HG03432 (cell line): ENCODE measurements around the gene SCGB1D2.
"Not testable (repeated sequence)": the region's sequence is repeated elsewhere in the genome, so short reads cannot be mapped to it uniquely, and the experiment has no call there.

Source experiments
- ATAC-seq: cut with Tn5 transposase; IDR thresholded peaks from one replicate; pipeline ENCODE4 v1.9.1; 2021; ENCODE audit warnings: mild to moderate bottlenecking, moderate library complexity; ENCODE audit not compliant: unreplicated experiment

Gene SCGB1D2, protein sequence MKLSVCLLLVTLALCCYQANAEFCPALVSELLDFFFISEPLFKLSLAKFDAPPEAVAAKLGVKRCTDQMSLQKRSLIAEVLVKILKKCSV

DNA sequence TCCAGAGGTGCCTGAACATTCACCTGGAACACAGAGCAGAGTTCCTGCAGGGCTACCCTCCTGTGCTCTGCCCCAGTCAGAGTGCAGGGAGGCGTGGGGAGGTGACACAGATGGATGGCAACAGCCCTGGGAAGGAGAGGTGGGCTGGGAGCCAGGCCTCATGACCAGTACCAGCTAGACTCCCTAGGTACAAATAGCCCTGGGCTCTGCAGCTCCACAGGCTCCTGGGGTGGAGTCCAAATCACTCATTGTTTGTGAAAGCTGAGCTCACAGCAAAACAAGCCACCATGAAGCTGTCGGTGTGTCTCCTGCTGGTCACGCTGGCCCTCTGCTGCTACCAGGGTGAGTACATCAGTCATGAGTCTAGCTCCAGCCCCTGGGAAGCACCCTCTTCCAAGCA lies at the start of gene SCGB1D2:
Gene SCGB1D2 (plus strand): TSS at position 219 of the 400 bp plus-strand sequence. CDS start 69 bp downstream, at position 288.
- no peak for ATAC-seq

DNA sequence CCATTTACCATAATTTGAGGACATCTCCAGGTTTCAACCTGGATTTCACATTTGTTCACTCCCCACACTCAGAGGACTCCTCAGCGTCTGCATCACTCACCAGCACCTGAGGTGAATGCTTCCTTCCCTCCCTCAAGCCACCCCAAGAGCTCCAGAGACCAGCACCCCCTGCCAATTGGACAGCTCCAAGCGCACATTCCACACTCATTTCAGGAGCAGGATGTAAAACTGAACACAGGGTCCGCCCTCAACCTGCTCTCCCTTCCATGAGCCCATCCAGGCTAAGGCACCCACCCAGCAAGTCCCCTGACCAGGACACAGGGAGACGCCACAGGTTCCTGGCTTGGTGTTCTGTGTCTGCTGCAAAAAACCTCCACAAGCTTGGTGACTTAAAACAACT lies 48.1 kb upstream of the SCGB1D2 start:
- ATAC-seq: no peak

DNA sequence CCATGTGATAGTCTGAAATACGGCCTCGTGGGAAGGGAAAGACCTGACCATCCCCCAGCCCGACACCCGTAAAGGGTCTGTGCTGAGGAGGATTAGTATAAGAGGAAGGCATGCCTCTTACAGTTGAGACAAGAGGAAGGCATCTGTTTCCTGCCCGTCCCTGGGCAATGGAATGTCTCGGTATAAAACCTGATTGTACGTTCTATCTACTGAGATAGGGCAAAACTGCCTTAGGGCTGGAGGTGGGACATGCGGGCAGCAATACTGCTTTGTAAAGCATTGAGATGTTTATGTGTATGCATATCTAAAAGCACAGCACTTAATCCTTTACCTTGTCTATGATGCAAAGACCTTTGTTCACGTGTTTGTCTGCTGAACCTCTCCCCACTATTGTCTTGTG lies 47.0 kb upstream of the SCGB1D2 start:
- ATAC-seq: not testable (repeated sequence)

DNA sequence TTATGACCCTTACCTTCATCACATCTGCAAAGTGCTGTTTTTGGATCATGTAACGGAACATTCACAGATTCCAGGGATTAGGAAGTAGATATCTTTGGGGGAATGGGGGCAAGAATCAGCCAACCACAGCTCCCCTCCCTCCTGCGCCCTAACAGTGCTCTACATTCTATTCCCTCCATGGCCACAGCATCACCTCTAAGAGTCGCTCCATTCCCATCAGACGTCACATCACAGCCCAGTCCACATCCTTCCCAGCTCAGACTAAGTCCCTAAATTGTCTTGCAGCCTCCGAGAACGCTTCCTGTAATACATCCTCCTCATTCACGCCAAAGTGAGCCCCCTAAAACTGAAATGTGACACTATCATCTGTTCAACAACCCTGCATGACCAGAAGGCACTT lies 46.1 kb upstream of the SCGB1D2 start:
- ATAC-seq: no peak

DNA sequence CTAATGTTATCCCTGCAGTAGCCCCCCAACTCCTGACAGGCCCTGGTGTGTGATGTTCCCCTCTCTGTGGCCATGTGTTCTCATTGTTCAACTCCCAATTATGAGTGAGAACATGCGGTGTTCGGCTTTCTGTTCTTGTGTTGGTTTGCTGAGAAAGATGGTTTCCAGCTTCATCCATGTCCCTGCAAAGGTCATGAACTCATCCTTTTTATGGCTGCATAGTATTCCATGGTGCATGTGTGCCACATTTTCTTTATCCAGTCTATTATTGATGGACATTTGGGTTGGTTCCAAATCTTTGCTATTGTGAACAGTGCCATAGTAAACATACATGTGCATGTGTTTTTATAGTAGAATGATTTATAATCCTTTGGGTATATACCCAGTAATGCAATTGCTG lies 44.6 kb upstream of the SCGB1D2 start:
- ATAC-seq: not testable (repeated sequence)

DNA sequence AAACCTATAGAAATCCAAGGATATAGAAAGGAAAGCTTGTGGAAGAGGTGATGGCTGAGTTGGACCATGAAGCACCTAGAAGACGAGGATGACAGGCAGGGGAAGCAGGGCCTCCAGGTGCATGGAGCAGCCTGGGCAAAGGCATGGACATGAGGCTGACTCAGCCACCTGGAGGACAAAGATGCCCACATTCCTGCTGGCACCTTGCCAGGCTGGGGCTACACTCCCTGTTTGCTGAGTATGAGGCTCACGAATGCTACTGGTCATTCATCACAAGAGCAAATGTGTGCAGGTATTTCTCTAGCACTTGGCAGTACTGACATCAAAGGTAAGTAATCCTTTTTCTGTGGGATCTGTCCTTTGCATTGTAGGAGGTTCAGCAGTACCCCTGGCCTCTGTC lies 40.7 kb upstream of the SCGB1D2 start:
- no peak for ATAC-seq

DNA sequence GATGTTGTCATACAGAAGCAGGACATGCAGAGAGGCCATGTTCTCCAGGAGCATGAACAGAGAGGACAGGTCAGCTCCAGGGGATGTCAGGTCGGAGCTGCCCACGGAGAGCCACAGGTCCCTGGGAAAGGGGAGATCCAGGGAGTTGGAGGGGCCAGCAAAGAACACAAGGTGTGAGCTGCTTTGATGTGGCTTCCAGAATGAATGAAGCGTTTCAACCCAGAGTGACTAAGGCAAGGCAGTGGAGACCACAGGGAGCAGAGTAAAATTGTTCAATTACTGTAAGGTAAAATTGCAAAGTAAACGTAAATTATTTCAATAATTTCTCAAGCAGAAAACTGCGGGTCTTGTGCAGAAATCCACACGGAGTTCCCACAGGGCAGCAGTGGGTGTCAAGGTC lies 39.1 kb upstream of the SCGB1D2 start:
- ATAC-seq: no peak

DNA sequence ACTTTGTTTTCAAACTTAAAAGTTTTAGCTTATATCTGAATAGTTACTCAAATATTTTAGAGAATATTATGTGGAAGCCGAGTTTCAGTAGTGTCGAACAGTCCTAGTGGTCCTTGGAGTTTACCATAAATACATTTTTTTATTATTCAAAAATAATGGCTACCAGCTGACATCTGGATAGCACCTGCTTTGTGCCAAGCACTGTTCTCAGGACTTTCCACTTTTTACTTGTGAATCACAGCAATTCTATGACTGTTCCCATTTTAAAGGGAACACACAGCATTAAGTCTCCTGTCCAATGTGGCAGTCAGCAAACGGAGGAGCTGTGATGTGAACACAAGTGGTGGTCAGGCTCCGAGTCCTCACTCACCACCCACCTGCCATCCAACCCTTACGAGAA lies 37.6 kb upstream of the SCGB1D2 start:
- ATAC-seq: no peak

DNA sequence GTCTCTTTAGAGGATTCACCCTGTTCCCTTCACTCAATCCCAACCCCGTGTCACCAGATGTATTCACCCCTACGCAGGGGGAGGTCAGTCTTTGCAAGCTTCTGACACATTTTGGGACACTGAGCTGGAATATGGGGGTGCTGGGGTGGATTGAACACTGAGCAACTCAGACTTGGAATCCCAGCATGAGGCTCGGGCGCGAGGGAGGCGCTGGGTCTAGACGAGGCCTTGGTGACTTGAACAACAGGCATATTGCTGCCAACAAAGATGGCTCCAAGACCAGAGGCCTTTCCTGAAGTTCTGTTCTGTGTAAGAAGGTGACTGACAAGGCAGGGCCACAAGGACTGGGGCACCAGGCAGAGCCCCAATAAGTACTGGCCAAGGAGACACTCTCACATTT lies 36.6 kb upstream of the SCGB1D2 start:
- ATAC-seq: no peak

DNA sequence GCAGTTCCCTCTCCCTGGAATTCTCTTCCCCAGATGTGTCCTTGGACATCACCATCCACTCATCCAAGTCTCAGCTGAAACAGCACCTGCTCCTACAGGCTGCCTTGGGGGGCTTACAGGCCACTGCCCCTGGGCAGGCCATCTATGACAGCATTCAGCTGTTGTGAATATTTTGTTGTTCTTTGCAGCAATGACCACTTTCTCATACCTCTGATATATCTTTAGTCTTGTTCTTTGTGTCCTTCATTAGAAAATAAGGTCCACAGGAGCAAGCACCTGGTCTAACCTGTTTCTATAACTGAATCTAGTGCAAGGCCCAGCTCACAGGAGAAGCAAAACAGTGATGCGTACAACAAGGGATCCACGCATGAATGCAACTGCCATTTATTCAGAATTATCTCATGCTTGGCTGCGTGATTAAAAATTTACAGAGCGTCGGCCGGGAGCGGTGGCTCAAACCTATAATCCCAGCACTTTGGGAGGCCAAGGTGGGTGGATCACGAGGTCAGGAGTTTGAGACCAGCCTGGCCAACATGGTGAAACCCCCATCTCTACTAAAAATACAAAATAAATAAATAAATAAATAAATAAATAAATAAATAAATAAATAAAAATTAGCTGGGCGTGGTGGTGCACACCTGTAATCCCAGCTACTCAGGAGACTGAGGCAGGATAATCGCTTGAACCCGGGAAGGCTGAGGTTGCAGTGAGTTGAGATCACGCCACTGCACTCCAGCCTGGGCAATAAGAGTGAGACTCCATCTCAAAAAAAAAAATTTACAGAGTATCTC lies 35.6 kb upstream of the SCGB1D2 start:
- not testable (repeated sequence) for ATAC-seq

DNA sequence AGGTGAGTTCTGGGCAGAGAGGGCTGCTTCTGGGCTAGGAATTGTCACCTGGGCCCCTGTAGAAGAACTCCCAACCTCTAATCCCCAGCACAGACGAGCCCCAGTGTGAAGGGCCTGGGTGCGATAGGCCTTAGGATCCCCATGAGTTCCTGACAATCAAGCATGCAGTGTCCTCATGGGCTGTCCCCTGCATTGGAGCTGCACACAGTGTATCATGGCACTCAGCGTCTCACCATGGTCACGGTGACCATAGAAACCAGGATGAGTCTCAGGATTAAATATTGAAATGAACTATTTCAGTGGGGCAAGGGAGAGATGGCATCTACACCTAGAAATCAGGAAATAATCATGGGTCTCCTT lies 33.3 kb upstream of the SCGB1D2 start:
- no peak for ATAC-seq

DNA sequence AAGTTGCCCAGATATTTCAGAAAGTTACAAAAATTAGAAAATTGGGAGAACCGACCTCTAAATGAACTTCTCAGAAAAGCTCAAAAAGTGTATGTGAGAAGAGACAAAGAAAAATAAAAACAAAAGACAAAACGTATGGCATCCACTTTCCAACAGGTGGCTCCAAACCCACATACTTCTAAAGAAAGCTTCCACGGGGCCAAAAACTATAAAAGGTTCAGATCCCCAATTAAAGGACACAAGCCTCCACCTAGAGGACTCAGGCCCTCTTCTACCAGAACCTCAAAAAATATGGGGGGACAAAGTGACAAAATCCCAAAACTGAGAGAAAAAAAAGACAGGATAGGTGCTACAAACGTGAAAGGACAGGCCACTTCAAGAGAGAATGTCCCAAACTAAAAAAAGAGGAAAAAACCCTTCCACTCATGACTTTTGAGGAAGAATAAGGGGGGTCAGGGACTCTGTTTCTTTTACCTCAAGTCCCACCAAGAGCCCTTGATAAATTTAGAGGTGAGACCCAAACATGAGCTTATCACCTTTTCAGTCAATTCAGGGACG lies 24.8 kb upstream of the SCGB1D2 start:
- no peak for ATAC-seq

DNA sequence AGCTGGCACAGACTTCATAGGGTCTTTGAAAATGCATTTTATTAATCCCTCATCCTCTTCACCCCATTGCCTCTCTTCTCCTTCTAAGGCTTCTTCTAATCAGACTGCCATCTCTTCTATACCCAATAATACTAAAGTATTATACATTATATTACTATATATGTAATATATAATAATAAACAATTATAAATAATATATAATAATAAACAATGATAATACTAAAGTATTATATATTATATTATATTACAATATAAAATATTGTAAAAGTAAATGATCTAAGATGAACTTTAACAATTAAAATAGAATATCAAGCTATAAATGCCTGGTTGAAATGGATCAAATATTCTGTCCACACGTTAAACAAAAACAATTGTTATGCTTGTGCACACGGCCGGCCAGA lies 20.5 kb upstream of the SCGB1D2 start:
- ATAC-seq: no peak

DNA sequence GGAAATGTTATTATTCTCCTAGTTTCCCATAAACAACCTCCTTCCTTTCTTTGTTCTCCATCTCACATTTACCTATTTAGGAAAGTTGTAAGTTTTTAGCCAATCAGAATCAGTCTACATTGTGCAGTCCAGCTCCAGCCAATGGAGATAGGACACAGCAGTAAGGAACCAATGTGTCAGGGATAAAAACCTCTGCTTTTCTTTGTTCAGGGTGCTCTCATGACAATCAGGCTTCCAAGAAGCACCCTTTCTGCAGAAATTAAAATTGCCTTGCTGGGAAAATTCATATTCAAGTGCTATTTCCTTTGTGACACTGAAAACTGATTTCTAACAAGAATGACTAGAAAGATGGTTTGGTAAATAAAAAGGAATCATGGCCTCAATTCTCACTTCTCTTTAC lies 18.9 kb upstream of the SCGB1D2 start:
- no peak for ATAC-seq

DNA sequence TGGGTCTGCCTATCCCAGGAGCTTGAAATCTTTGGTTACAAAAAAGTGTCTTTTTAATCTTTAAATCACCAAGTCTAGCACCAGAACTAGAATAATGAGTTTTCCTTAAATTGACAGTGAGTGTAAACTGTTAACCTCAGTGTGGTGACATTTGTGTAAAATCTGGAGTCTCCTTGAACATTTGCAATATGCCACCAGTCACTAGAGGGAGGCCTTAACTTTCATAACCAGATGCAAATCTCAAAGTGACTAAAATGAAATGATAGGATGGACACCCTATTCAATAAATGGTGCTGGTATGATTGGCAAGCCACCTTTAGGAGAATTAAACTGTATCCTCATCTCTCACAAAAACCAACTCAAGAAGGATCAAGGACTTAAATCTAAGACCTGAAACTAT lies 8.3 kb upstream of the SCGB1D2 start:
- no peak for ATAC-seq

DNA sequence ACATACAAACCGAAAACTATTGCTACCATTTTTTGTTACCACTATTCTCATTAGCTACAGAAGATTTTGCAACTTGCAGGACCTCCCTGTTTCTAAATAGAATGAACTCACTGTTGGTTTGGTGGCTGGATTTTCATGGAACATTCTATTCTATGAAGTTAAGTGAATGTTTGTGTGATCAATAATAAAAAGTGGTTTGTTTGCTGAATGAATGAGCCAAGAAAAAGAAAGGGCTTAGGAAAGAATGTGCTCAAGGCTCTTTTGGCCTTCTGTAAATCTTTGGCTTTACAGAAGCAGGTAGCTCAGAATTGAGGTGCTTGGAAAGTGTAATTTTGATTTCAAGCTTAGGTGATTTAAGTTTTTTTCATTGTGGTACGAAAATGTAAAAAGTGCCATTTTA lies 5.9 kb upstream of the SCGB1D2 start:
- ATAC-seq: no peak

DNA sequence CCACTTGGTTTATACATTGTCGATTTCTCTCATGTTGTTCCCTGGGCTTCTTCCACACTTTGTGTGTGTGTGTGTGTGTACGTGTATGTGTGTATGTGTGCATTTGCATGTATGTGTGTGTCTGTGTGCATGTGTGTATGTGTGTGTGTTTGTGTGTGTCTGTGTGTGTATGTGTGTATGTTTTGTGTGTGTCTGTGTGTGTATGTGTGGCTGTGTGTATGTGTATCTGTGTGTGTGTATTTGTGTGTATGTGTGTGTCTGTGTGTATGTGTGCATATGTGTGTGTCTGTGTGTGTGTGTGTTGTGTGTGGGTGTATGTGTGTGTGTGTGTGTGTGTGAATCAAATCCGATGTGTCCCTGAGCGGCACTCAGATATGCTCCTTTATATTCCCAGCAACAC lies 4.5 kb upstream of the SCGB1D2 start:
- no peak for ATAC-seq

DNA sequence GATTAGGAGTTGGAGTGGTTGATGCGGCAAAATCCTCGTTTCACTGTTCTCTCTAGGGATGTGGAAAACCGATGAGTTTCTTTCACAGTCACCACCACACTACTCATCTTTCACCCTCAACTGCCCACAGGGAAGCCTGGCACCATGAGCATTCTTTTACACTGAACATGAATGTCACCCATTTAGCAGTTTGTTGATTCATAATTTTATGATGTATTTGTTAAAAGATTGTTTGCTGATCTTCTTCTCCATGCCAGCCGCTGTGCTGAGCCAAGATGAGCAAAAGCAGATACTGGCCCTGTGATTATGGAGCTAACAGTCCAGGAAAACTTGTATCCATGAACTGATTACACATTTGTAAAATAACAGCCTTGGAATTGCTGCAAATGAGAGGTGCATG lies 3.9 kb upstream of the SCGB1D2 start:
- no peak for ATAC-seq

DNA sequence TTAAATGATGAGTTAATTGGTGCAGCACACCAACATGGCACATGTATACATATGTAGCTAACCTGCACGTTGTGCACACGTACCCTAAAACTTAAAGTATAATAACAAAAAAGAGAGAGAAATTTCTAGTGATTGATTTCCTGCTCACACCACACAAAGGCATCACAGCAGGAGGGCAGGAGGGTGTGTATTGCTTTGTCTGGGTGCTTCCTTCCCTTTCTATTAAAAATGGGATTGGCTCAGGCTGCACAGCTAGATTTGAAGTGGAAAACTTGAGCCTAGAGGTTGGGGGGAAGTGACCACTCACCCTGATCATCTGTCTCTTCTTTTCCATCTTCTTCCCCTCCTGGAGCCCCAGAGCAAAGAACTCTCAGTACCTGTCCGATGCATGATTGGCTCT lies 944 bp upstream of the SCGB1D2 start:
- no peak for ATAC-seq

DNA sequence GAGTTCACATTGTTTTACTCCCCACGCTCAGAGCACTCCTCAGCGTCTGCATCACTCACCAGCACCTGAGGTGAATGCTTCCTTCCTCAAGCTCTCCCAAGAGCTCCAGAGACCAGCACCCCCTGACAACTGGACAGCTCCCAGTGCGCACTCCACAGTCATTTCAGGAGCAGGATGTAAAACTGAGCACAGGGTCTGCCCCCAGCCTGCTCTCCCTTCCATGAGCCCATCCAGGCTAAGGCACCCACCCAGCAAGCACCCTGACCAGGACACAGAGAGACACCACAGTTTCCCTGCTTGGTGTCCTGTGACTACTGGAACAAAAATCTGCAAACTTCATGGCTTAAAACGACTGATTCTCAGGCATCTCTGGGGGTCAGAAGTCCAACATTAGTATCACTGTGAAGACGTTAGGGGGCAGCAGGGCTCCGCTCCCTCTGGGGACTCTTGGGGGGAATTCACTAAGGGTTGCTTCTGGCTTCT lies 3.3 kb downstream of the SCGB1D2 start:
- ATAC-seq: no peak

DNA sequence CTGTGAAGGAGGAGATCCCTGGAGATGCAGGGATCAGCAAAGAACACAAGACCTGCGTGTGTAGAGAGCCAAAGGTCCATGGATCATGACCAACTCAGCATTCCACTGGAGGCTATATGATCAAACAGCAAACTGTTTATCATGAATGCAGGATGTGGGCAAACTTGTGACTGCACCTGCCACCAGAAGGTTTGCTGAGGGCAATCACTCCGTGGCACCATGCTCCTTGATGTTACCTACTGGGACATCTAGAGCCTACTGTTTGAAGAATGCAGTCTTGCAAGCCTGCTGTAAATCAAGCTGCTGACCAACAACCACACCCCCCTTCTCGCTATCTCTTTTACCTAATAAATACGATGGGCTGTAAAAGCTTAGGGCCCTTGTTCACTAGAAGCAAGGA lies 9.7 kb downstream of the SCGB1D2 start:
- ATAC-seq: no peak

DNA sequence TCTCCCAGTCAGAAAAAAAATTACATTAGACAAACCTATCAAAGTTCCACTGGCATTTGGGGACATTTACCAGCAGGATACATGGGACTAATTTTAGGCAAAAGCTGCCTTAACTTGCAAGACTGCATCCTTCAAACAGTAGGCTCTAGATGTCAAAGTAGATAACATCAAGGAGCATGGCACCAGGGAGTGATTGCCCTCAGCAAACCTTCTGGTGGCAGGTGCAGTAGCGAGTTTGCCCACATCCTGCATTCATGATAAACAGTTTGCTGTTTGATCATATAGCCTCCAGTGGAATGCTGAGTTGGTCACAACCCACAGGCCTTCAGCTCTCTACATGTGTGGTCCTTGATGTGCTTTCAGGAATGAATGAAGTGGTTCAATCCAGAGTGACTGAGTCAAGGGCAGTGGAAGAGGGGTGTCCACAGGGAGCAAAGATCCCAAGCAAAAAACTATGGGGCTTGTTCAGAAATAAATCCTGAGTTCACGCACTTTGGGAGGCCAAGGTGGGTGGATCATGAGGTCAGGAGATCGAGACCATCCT lies 12.0 kb downstream of the SCGB1D2 start:
- no peak for ATAC-seq
